PC-3 (cell line): ENCODE data around the gene PPP1R17. TPM values are rescaled to one million over a fixed set of nuclear protein-coding genes. Genes with fewer than 3 reads are reported as not detected.

Experiments used
- ATAC-seq: fragments of 200-7000 bp; cut with Tn5 transposase; 2 replicates; pipeline ENCODE4 v1.9.1; 2020; ENCODE audit warnings: mild to moderate bottlenecking, moderate library complexity
- BruUV-seq: library from RNA; stranded (reverse); fragments of 400-500 nt; replicated peaks from 2 replicates; lab custom pipeline; 2021; lab: Mats Ljungman, UMichigan
- CTCF ChIA-PET: fragments of 300-600 bp; sonication (Branson Sonifier 250); formaldehyde crosslinking; loops from one replicate; lab custom pipeline; 2022; ENCODE audit warnings: antibody characterized with exemption; lab: Charles Lee
- POLR2A ChIA-PET: fragments of 300-600 bp; sonication (Branson Sonifier 250); formaldehyde crosslinking; loops from one replicate; lab custom pipeline; 2022; ENCODE audit warnings: antibody characterized with exemption; ENCODE audit not compliant: unreplicated experiment; lab: Charles Lee
- DNase-seq: peaks from one replicate; pipeline ENCODE4 v3.0.0-alpha.2; 2015
- H2AFZ ChIP-seq: fragments of 300-600 bp; sonication (generic); 2 replicates; pipeline ENCODE4 v1.6.0; 2016; ENCODE audit warnings: antibody characterized with exemption, low read length
- H3F3A ChIP-seq: fragments of 300-600 bp; sonication (generic); one replicate; pipeline ENCODE4 v1.6.0; 2017; ENCODE audit warnings: antibody characterized with exemption, low read length, control low read depth, mild to moderate bottlenecking; ENCODE audit not compliant: unreplicated experiment
- H3K27ac ChIP-seq: fragments of 300-600 bp; sonication (generic); 2 replicates; pipeline ENCODE4 v1.5.1; 2016; ENCODE audit warnings: mild to moderate bottlenecking, low read length
- H3K27me3 ChIP-seq: fragments of 300-600 bp; sonication (generic); 2 replicates; pipeline ENCODE4 v1.6.1; 2016; ENCODE audit warnings: low read length, mixed read lengths
- H3K36me3 ChIP-seq: fragments of 300-600 bp; sonication (generic); 2 replicates; pipeline ENCODE4 v1.6.1; 2016; ENCODE audit warnings: low read depth, mixed run types, low read length, mixed read lengths
- H3K4me1 ChIP-seq: fragments of 300-600 bp; sonication (generic); 2 replicates; pipeline ENCODE4 v1.5.1; 2016; ENCODE audit warnings: low read length; ENCODE audit not compliant: insufficient read depth
- H3K4me2 ChIP-seq: fragments of 300-600 bp; sonication (generic); 2 replicates; pipeline ENCODE4 v1.6.0; 2016; ENCODE audit warnings: low read length
- H3K4me3 ChIP-seq: fragments of 300-600 bp; sonication (generic); 2 replicates; pipeline ENCODE4 v1.5.1; 2016; ENCODE audit warnings: mild to moderate bottlenecking, low read length, mixed read lengths
- H3K79me2 ChIP-seq: fragments of 300-600 bp; sonication (generic); 2 replicates; pipeline ENCODE4 v1.6.1; 2017; ENCODE audit warnings: low read length, mixed read lengths
- H3K9ac ChIP-seq: fragments of 300-600 bp; sonication (generic); 2 replicates; pipeline ENCODE4 v1.6.0; 2016; ENCODE audit warnings: mild to moderate bottlenecking, low read length
- H3K9me2 ChIP-seq: fragments of 300-600 bp; sonication (generic); replicated peaks from 2 replicates; pipeline ENCODE4 v1.6.1; 2016; ENCODE audit warnings: mixed run types, low read length, mixed read lengths
- H3K9me3 ChIP-seq: fragments of 300-600 bp; sonication (generic); 2 replicates; pipeline ENCODE4 v1.6.1; 2016; ENCODE audit warnings: low read length, mixed read lengths
- H4K20me1 ChIP-seq: fragments of 300-600 bp; sonication (generic); 2 replicates; pipeline ENCODE4 v1.6.1; 2016; ENCODE audit warnings: low read length, mixed read lengths
- EZH2 ChIP-seq: fragments of 300-600 bp; sonication (generic); IDR thresholded peaks from one replicate; pipeline ENCODE4 v1.6.1; 2017; ENCODE audit warnings: antibody characterized with exemption, mild to moderate bottlenecking, low read length; ENCODE audit not compliant: unreplicated experiment
- EZH2phosphoT487 ChIP-seq: fragments of 300-600 bp; sonication (generic); IDR thresholded peaks from 2 replicates; pipeline ENCODE4 v1.6.1; 2018; ENCODE audit warnings: mild to moderate bottlenecking, antibody characterized with exemption, low read length, borderline replicate concordance
- intact Hi-C: fragments of 100-400 bp; cut with micrococcal nuclease; formaldehyde crosslinking; loops from 2 replicates; pipeline ENCODE4 v1.9.0; 2023
- total RNA-seq: library from RNA; depleted of rRNA; stranded (reverse); fragments of >200 nt; gene quantifications from 2 replicates; pipeline ENCODE4 v1.2.3, GENCODE V29; 2014
- TF ChIP-seq, protein P1 (sequence below): fragments of 300-600 bp; sonication (generic); conservative IDR thresholded peaks from 2 replicates; pipeline ENCODE4 v1.5.1; 2017; ENCODE audit warnings: antibody characterized with exemption, low read depth, mild to moderate bottlenecking, low read length

The PPP1R17 gene
- total RNA-seq, 1 experiment from 2014 or later: not detected

DNA sequence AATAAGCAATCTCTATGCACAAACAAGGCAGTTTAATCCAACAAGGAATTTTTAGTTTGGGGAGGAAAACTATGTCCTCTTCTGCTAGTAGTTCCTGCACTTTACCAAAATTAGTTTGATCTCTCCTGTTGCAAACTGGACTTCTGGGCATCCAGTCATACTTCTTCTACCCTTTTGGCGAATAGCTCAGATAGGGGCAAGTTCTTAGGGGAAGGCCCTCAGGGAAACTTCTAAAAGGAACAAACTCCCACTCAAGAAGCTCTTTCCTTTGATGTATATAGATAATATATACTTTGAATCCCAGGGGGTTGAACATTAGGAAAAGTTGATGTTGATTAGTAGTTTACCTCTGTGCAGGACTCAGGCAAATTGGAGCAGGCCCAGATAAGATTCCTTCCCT, 21.5 kb upstream of the PPP1R17 start:
- POLR2A ChIA-PET: no interaction called here
- no peak for DNase-seq
- no peak for ATAC-seq

DNA sequence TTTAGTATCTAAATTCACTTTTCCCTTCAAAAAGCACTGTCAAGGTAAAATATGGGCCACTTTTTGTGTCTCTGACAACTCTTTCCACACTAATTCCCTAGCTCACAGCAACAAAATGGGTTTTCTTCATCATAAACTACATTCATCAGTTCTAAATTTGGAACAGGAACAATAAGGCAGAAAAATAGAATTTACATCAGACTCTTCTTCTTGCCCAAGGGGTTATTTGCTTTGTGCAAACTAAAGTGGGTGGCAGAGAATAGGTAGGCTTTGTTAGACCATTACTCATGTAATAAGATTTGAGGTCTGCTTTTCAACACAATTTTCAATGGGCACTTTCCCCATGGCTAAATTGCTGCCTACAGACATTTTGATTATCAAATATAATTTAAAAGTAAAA, 17.6 kb upstream of the PPP1R17 start:
- Histone ChIP-seq H3K36me3 (no peaks in the 10 kb centered on the region), H3F3A (no peaks in the 10 kb centered on the region), H3K9me3 (no peaks in the 10 kb centered on the region), H3K27ac (no peak overlapping the region), H3K79me2 (no peaks in the 10 kb centered on the region), H2AFZ (no peak overlapping the region), H3K4me2 (no peak overlapping the region), H4K20me1 (no peaks in the 10 kb centered on the region), H3K9ac (no peak overlapping the region), H3K9me2 (no peaks in the 10 kb centered on the region), H3K4me3 (no peak overlapping the region), H3K4me1 (no peaks in the 10 kb centered on the region), H3K27me3 (peaks cover 78% of the 10 kb centered on the region)
- BruUV-seq: no TSS peak
- ATAC-seq: no peak
- POLR2A ChIA-PET: no interaction called here
- CTCF ChIA-PET: no interaction called here
- no peak for DNase-seq
- intact Hi-C loops: no loop called here
- TF ChIP-seq, protein P1, sequence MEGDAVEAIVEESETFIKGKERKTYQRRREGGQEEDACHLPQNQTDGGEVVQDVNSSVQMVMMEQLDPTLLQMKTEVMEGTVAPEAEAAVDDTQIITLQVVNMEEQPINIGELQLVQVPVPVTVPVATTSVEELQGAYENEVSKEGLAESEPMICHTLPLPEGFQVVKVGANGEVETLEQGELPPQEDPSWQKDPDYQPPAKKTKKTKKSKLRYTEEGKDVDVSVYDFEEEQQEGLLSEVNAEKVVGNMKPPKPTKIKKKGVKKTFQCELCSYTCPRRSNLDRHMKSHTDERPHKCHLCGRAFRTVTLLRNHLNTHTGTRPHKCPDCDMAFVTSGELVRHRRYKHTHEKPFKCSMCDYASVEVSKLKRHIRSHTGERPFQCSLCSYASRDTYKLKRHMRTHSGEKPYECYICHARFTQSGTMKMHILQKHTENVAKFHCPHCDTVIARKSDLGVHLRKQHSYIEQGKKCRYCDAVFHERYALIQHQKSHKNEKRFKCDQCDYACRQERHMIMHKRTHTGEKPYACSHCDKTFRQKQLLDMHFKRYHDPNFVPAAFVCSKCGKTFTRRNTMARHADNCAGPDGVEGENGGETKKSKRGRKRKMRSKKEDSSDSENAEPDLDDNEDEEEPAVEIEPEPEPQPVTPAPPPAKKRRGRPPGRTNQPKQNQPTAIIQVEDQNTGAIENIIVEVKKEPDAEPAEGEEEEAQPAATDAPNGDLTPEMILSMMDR: no peak
- TF ChIP-seq EZH2phosphoT487 (no peak), EZH2 (no peak)

More for the DNA sequence above, 21.5 kb upstream of the PPP1R17 start:
- H3F3A ChIP-seq: no peaks in the 10 kb centered on the region
- no peaks in the 10 kb centered on the region for H3K9me3 ChIP-seq
- no peak overlapping the region for H3K9ac ChIP-seq
- no peak overlapping the region for H2AFZ ChIP-seq
- H3K79me2 ChIP-seq: no peaks in the 10 kb centered on the region
- no peak overlapping the region for H3K4me3 ChIP-seq
- no peaks in the 10 kb centered on the region for H4K20me1 ChIP-seq
- H3K9me2 ChIP-seq: no peaks in the 10 kb centered on the region
- H3K4me1 ChIP-seq: no peaks in the 10 kb centered on the region
- H3K36me3 ChIP-seq: no peaks in the 10 kb centered on the region
- intact Hi-C loops: no loop called here
- no TSS peak for BruUV-seq
- peaks cover 87% of the 10 kb centered on the region for H3K27me3 ChIP-seq
- no peak overlapping the region for H3K27ac ChIP-seq
- TF ChIP-seq, protein P1: no peak
- TF ChIP-seq EZH2: no peak
- TF ChIP-seq EZH2phosphoT487: no peak
- H3K4me2 ChIP-seq: no peak overlapping the region
- CTCF ChIA-PET: no interaction called here

DNA sequence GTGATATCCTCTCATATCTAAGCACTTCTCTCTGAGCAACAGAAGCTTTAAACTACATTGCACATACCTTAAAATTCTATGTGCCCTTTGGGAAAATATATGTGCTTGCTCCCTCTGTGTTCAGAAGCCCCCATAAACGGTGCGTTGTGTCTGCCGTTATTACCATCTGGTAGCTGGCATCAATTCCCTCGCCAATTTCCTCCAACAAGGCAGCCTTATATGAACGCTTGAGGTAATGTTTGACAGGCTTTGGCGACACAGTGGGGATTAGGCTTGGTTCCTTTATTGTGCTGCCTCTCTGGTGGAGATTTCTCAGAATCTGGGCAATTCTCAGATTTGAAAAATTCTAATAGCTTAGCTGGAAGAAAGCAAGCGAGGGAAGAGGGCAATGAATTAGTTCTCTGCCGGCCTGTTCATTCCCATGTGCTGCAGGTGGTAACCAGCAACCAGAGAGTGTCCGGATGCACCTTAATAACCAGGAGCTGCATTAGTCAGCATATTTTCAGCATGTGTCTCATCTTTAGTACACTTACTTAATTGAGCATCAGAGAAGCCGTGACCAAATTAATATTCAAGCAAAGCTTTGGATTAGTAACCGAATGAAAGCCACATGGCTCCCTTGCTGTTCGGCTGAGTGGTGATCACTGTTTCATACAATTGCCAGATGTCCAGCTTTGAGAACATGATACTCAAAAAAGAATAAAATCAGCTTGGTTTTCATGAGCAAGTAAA, 7.3 kb upstream of the PPP1R17 start:
- ATAC-seq (no peak), DNase-seq (no peak)
- H3K9ac ChIP-seq: no peak overlapping the region
- H3K27me3 ChIP-seq: peaks cover 74% of the 10 kb centered on the region
- no peaks in the 10 kb centered on the region for H3K9me2 ChIP-seq
- no peaks in the 10 kb centered on the region for H3K79me2 ChIP-seq
- H3K27ac ChIP-seq: no peak overlapping the region
- no peaks in the 10 kb centered on the region for H3K4me1 ChIP-seq
- no peak for TF ChIP-seq EZH2
- no peak for TF ChIP-seq EZH2phosphoT487
- TF ChIP-seq, protein P1: no peak
- H3K4me3 ChIP-seq: no peak overlapping the region
- BruUV-seq: no TSS peak
- no peak overlapping the region for H3K4me2 ChIP-seq
- ChIA-PET POLR2A (no interaction called here), CTCF (interaction anchor here (0.6 kb wide), 1 partner anchor 555 kb away, joined by 3 read pairs; no protein-coding TSS in a partner anchor)
- no peaks in the 10 kb centered on the region for H3K9me3 ChIP-seq
- no peaks in the 10 kb centered on the region for H4K20me1 ChIP-seq
- no peaks in the 10 kb centered on the region for H3K36me3 ChIP-seq
- no peak overlapping the region for H2AFZ ChIP-seq
- no peaks in the 10 kb centered on the region for H3F3A ChIP-seq
- intact Hi-C loops: no loop called here
